K562 (cell line): ENCODE data around the gene NSMCE1. TPM values are rescaled to one million over a fixed set of nuclear protein-coding genes. Genes with fewer than 3 reads are reported as not detected.

Experiments used
- ATAC-seq: fragments of 200-7000 bp; cut with Tn5 transposase; 3 replicates; pipeline ENCODE4 v1.9.1; 2020; ENCODE audit warnings: moderate library complexity
- BruUV-seq: library from RNA; stranded (reverse); fragments of 400-500 nt; replicated peaks from 2 replicates; lab custom pipeline; 2021; lab: Mats Ljungman, UMichigan
- CTCF ChIA-PET: fragments of 300-600 bp; formaldehyde crosslinking; extraction: SDS; loops from one replicate; lab custom pipeline; 2021; ENCODE audit warnings: low intra/inter-chr PET ratio; lab: Yijun Ruan, JAX
- POLR2A ChIA-PET: fragments of 300-600, 350-650 bp; sonication (Branson Sonifier 250); formaldehyde crosslinking; extraction: SDS; loops from one replicate; lab custom pipeline; 2021; ENCODE audit warnings: antibody characterized with exemption, inconsistent platforms; lab: Yijun Ruan, JAX
- DNase-seq, 4 experiments: peaks; one replicate each; pipeline versions ENCODE4 v3.0.0 to v3.0.0-alpha.2; 2011 to 2018; ENCODE audit warnings: low spot score in 3 of 4, mixed read lengths in 3 of 4; ENCODE audit errors: extremely low read depth in 1 of 4
- FAIRE-seq: peaks from 2 replicates; lab custom pipeline; 2011; peaks lifted over from hg19 to GRCh38; lab: Jason Lieb, UNC
- H2AFZ ChIP-seq: 2 replicates; pipeline ENCODE4 v1.6.0; 2011; ENCODE audit warnings: low read depth, low read length, control low read depth, inconsistent platforms
- H3K27ac ChIP-seq: fragments of 200-600 bp; 3 replicates; pipeline ENCODE4 v1.8.0; 2011; ENCODE audit warnings: low read depth, mild to moderate bottlenecking, control low read depth, inconsistent platforms, low read length, moderate library complexity, mixed read lengths; ENCODE audit errors: extremely low read depth
- H3K27me3 ChIP-seq, 2 experiments: fragments of 300-600 bp in 1 of 2; 2 replicates in 1 of 2; 3 replicates in 1 of 2; pipeline versions ENCODE4 v1.6.0 to v1.8.0; 2011; ENCODE audit warnings: inconsistent platforms in 2 of 2, low read length in 2 of 2, mild to moderate bottlenecking in 1 of 2, mixed read lengths in 1 of 2, moderate library complexity in 1 of 2; ENCODE audit not compliant: control insufficient read depth in 2 of 2, insufficient read depth in 2 of 2
- H3K36me3 ChIP-seq: fragments of 300-600 bp; 3 replicates; pipeline ENCODE4 v1.8.0; 2011; ENCODE audit warnings: mild to moderate bottlenecking, low read length, inconsistent platforms; ENCODE audit not compliant: control insufficient read depth, insufficient read depth
- H3K4me1 ChIP-seq, 2 experiments: fragments of 200-600 bp in 1 of 2; replicated peaks in 1 of 2; 2 replicates in 1 of 2; 3 replicates in 1 of 2; pipeline versions ENCODE4 v1.5.1 to v1.8.0; 2011; ENCODE audit warnings: inconsistent platforms in 2 of 2, low read length in 2 of 2, mild to moderate bottlenecking in 1 of 2, mixed read lengths in 1 of 2, moderate library complexity in 1 of 2; ENCODE audit not compliant: control insufficient read depth in 2 of 2, insufficient read depth in 2 of 2
- H3K4me2 ChIP-seq: 2 replicates; pipeline ENCODE4 v1.6.1; 2011; ENCODE audit warnings: low read length, control low read depth, inconsistent platforms, mixed read lengths; ENCODE audit not compliant: insufficient read depth
- H3K4me3 ChIP-seq: fragments of 200-600 bp; sonication (generic), shearing (Covaris generic); 2 replicates; pipeline ENCODE4 v1.5.1; 2016; ENCODE audit warnings: control low read depth, inconsistent platforms
- H3K79me2 ChIP-seq: fragments of 200-600 bp; 3 replicates; pipeline ENCODE4 v1.8.0; 2011; ENCODE audit warnings: low read length, inconsistent platforms; ENCODE audit not compliant: control insufficient read depth, insufficient read depth
- H3K9ac ChIP-seq, 2 experiments: 2 replicates each; pipeline versions ENCODE4 v1.6.0 to v1.6.1; 2011; ENCODE audit warnings: low read depth in 2 of 2, low read length in 2 of 2, control low read depth in 1 of 2, inconsistent platforms in 1 of 2, mild to moderate bottlenecking in 1 of 2, mixed read lengths in 1 of 2; ENCODE audit not compliant: insufficient read depth in 1 of 2
- H3K9me1 ChIP-seq: one replicate; pipeline ENCODE4 v1.6.0; 2011; ENCODE audit warnings: inconsistent platforms, mild to moderate bottlenecking, low read length, moderate library complexity; ENCODE audit not compliant: control insufficient read depth, insufficient read depth
- H3K9me3 ChIP-seq: replicated peaks from 2 replicates; pipeline ENCODE4 v1.5.1; 2011; ENCODE audit warnings: low read depth, low read length, inconsistent platforms; ENCODE audit not compliant: control insufficient read depth, insufficient read depth
- H4K20me1 ChIP-seq: replicated peaks from 2 replicates; pipeline ENCODE4 v1.6.1; 2011; ENCODE audit warnings: low read length, inconsistent platforms, mixed read lengths; ENCODE audit not compliant: control insufficient read depth, insufficient read depth
- ARID2 ChIP-seq: fragments of 450-650 bp; IDR thresholded peaks from 2 replicates; pipeline ENCODE4 v1.6.1; 2017; ENCODE audit warnings: antibody characterized with exemption, mild to moderate bottlenecking
- CCNT2 ChIP-seq: IDR thresholded peaks from 2 replicates; pipeline ENCODE4 v1.6.1; 2011; ENCODE audit warnings: borderline replicate concordance, low read depth, mild to moderate bottlenecking, moderate library complexity, mixed read lengths, low read length; ENCODE audit not compliant: insufficient read length; ENCODE audit errors: extremely low read depth
- CHD2 ChIP-seq: IDR thresholded peaks from 2 replicates; pipeline ENCODE4 v1.6.1; 2011; ENCODE audit warnings: low read depth, low read length
- CREBBP ChIP-seq: IDR thresholded peaks from one replicate; pipeline ENCODE4 v1.6.1; 2012; ENCODE audit warnings: low read depth, mild to moderate bottlenecking, control low read depth, inconsistent platforms, low read length
- ETV5 ChIP-seq: sonication (generic); formaldehyde crosslinking; IDR thresholded peaks from 2 replicates; pipeline ENCODE4 v1.4.0; 2020; ENCODE audit warnings: low read depth, mild to moderate bottlenecking, missing genetic modification reagents
- FOS ChIP-seq: IDR thresholded peaks from 3 replicates; pipeline ENCODE4 v1.6.1; 2011; ENCODE audit not compliant: insufficient read length; ENCODE audit errors: extremely low read depth
- GABPB1 ChIP-seq: sonication (generic); formaldehyde crosslinking; IDR thresholded peaks from 2 replicates; pipeline ENCODE4 v1.8.0; 2022; ENCODE audit warnings: mild to moderate bottlenecking, missing genetic modification reagents
- MYBL2 ChIP-seq, 2 experiments: fragments of 450-650 bp in 1 of 2; sonication (generic) in 1 of 2; formaldehyde crosslinking in 1 of 2; IDR thresholded peaks; 2 replicates each; pipeline versions ENCODE4 v1.6.1 to v1.8.1; 2017 to 2022; ENCODE audit warnings: borderline replicate concordance in 1 of 2, inconsistent platforms in 1 of 2, low read depth in 1 of 2, mild to moderate bottlenecking in 1 of 2, missing genetic modification reagents in 1 of 2, moderate library complexity in 1 of 2
- NBN ChIP-seq: fragments of 450-650 bp; IDR thresholded peaks from 2 replicates; pipeline ENCODE4 v1.6.1; 2016; ENCODE audit warnings: low read depth, mild to moderate bottlenecking
- RCOR1 ChIP-seq, 2 experiments: IDR thresholded peaks; 2 replicates each; pipeline ENCODE4 v1.6.1; 2012; ENCODE audit warnings: low read depth in 2 of 2, low read length in 2 of 2, borderline replicate concordance in 1 of 2, improper control_type of control experiment in 1 of 2
- SAP30 ChIP-seq: fragments of 200-600 bp; sonication (generic); IDR thresholded peaks from 2 replicates; pipeline ENCODE4 v1.6.1; 2012; ENCODE audit warnings: borderline replicate concordance, low read depth, mild to moderate bottlenecking, moderate library complexity, low read length, control low read depth, inconsistent platforms; ENCODE audit not compliant: insufficient read depth, poor library complexity, severe bottlenecking
- SRF ChIP-seq, 2 experiments: fragments of 250-450, 450-650 bp in 1 of 2; sonication (Bioruptor Pico) in 1 of 2; sonication (generic) in 1 of 2; formaldehyde crosslinking; IDR thresholded peaks; 2 replicates each; pipeline versions ENCODE4 v1.5.0 to v1.5.1; 2020 to 2022; ENCODE audit warnings: mild to moderate bottlenecking in 1 of 2, missing genetic modification reagents in 1 of 2
- ZBED1 ChIP-seq: IDR thresholded peaks from 2 replicates; pipeline ENCODE4 v1.6.1; 2014
- ZC3H8 ChIP-seq: fragments of 450-650 bp; IDR thresholded peaks from 2 replicates; pipeline ENCODE4 v1.6.1; 2017
- WGBS: fragments of 100-300 bp; shearing (Covaris generic); methylation state at CpG from one replicate; pipeline ENCODE4 v1.1.6; 2016; ENCODE audit warnings: low coverage, mixed read lengths; ENCODE audit not compliant: insufficient coverage; ENCODE audit errors: missing lambda C conversion rate; 5-methylcytosine and 5-hydroxymethylcytosine counted together
- in situ Hi-C: fragments of 300-500 bp; cut with MboI; formaldehyde crosslinking; loops from 4 replicates; pipeline ENCODE4 v1.15.0; 2018; ENCODE audit warnings: inconsistent platforms, mixed read lengths
- intact Hi-C: fragments of 100-400 bp; cut with micrococcal nuclease; formaldehyde crosslinking; loops from 2 replicates; pipeline ENCODE4 v1.14.2; 2022
- polyA plus RNA-seq, 8 experiments: library from polyadenylated mRNA; depleted of rRNA in 4 of 8; stranded (reverse) in 5 of 8; unstranded in 3 of 8; fragments of >200 nt; fragmentation: Nextera tagmentation in 2 of 8; fragmentation: Illumina TruSeq in 1 of 8; extraction: Ambion mirVana in 2 of 8; extraction: Trizol in 1 of 8; gene quantifications; 2 replicates each; pipeline versions ENCODE4 v1.2.1 to v1.2.3, GENCODE V29; 2011 to 2014; ENCODE audit warnings: inconsistent platforms in 1 of 8, missing spikeins in 1 of 8
- total RNA-seq, 7 experiments: library from RNA; depleted of rRNA in 6 of 7; stranded (reverse); fragments of >200 nt in 6 of 7; fragmentation: Illumina TruSeq in 2 of 7; extraction: Trizol in 2 of 7; gene quantifications; 2 replicates each; pipeline versions ENCODE4 v1.2.1 to v1.2.3, GENCODE V29; 2011 to 2021; ENCODE audit warnings: low replicate concordance in 1 of 7
- TF ChIP-seq, protein P1 (sequence below), 2 experiments: fragments of 250-450 bp in 1 of 2; fragments of 450-650 bp in 1 of 2; sonication (Bioruptor Pico) in 1 of 2; IDR thresholded peaks; 2 replicates each; pipeline versions ENCODE4 v1.6.1 to v1.8.0; 2016 to 2021; ENCODE audit warnings: mild to moderate bottlenecking in 2 of 2, moderate library complexity in 2 of 2, missing compliant biosample characterization in 1 of 2, missing genetic modification characterization in 1 of 2
- TF ChIP-seq, protein P2 (sequence below): fragments of 250-450 bp; sonication (Bioruptor Pico); IDR thresholded peaks from 2 replicates; pipeline ENCODE4 v1.4.0; 2020; ENCODE audit warnings: mild to moderate bottlenecking, moderate library complexity, borderline replicate concordance
- TF ChIP-seq, protein P3 (sequence below): sonication (generic); formaldehyde crosslinking; IDR thresholded peaks from 2 replicates; pipeline ENCODE4 v1.9.0; 2022; ENCODE audit warnings: mild to moderate bottlenecking, missing genetic modification reagents

Gene NSMCE1
- total and polyA plus RNA-seq, 9 of the 15 experiments (the other 6 are each of a cell fraction or from before 2014, with no cell fraction given), result 52.1 to 163 (median 61.5) TPM

DNA sequence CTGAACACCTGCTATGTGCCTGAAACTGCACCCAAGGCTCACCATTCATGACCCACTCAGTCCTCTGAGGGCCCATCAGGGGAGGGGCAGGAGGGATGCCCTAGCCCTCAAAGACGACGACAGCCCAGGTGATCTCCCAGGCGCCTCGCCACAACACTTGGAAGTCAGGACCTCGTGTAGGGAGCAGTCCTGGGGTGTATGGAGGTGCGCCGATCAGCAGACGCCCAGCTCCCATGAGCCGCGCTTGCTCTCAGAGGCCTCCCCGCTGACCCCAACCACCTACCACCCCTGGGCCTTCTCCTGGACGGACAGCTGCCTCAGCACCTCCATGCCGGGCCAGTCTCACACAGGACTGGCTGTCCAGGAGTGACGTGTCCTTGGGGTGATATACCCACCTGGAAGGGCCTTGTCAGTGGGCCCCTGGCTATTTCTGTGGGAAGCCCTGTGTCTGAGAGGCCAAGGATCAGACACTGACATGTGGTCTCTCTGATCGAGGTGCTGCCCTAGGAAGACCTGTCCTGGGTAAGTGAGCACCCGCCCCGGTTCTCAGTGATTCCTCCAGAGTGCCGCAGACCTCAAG is 38.6 kb downstream of the NSMCE1 start:
- ATAC-seq, result no peak
- 81% methylated on average over 11 of the region's 18 CpGs for WGBS
- Histone ChIP-seq H3K79me2 (no peaks in the 10 kb centered on the region), H3K9ac (peak overlapping the region in 1 of 2 experiments; percentile 48; a peak in 1 of 4 replicates), H3K4me2 (no peak overlapping the region), H3K27ac (no peak overlapping the region), H3K4me1 (peaks cover 0 to 33% of the 10 kb centered on the region in 2 experiments; a peak in 3 of 5 replicates), H3K9me3 (no peaks in the 10 kb centered on the region), H3K4me3 (no peak overlapping the region), H2AFZ (no peak overlapping the region), H3K9me1 (no peaks in the 10 kb centered on the region), H3K27me3 (no peaks in the 10 kb centered on the region), H4K20me1 (no peaks in the 10 kb centered on the region)
- BruUV-seq, result no TSS peak
- CTCF ChIA-PET, result interaction anchor here (0.6 kb wide), 1 partner anchor 139 kb away, joined by 3 read pairs; no protein-coding TSS in a partner anchor
- in situ Hi-C loops, result loop anchor here (5.0 kb wide), 1 partner anchor 142 kb away; no protein-coding TSS in a partner anchor
- DNase-seq, result no peak
- POLR2A ChIA-PET, result no interaction called here
- intact Hi-C loops, result loop anchor here (5.0 kb wide), 1 partner anchor 48 kb away; no protein-coding TSS in a partner anchor
- no peak for FAIRE-seq
- TF ChIP-seq FOS (no peak), RCOR1 (IDR thresholded peaks at IDR 0.05; ENCODE audit: borderline replicate concordance in 1 of 2, low read depth in 2 of 2, low read length in 2 of 2) (no peak), SAP30 (no peak), SRF (CRISPR knock-in tag; IDR thresholded peaks at IDR 0.05) (no peak), CHD2 (no peak), CREBBP (no peak), CCNT2 (no peak), ARID2 (no peak), MYBL2 (IDR thresholded peaks at IDR 0.05; ENCODE audit: low read depth) (no peak), MYBL2 (CRISPR knock-in tag; IDR thresholded peaks at IDR 0.05; ENCODE audit: borderline replicate concordance) (no peak), ZC3H8 (no peak), ETV5 (CRISPR knock-in tag) (no peak), ZBED1 (no peak), NBN (no peak), GABPB1 (CRISPR knock-in tag) (no peak)
- TF ChIP-seq, protein P1, sequence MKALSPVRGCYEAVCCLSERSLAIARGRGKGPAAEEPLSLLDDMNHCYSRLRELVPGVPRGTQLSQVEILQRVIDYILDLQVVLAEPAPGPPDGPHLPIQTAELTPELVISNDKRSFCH (CRISPR knock-in tag; IDR thresholded peaks at IDR 0.05), result no peak
- TF ChIP-seq, protein P1 (tag; IDR thresholded peaks at IDR 0.05), result no peak
- TF ChIP-seq, protein P2, sequence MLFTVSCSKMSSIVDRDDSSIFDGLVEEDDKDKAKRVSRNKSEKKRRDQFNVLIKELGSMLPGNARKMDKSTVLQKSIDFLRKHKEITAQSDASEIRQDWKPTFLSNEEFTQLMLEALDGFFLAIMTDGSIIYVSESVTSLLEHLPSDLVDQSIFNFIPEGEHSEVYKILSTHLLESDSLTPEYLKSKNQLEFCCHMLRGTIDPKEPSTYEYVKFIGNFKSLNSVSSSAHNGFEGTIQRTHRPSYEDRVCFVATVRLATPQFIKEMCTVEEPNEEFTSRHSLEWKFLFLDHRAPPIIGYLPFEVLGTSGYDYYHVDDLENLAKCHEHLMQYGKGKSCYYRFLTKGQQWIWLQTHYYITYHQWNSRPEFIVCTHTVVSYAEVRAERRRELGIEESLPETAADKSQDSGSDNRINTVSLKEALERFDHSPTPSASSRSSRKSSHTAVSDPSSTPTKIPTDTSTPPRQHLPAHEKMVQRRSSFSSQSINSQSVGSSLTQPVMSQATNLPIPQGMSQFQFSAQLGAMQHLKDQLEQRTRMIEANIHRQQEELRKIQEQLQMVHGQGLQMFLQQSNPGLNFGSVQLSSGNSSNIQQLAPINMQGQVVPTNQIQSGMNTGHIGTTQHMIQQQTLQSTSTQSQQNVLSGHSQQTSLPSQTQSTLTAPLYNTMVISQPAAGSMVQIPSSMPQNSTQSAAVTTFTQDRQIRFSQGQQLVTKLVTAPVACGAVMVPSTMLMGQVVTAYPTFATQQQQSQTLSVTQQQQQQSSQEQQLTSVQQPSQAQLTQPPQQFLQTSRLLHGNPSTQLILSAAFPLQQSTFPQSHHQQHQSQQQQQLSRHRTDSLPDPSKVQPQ (CRISPR knock-in tag), result no peak
- TF ChIP-seq, protein P3, sequence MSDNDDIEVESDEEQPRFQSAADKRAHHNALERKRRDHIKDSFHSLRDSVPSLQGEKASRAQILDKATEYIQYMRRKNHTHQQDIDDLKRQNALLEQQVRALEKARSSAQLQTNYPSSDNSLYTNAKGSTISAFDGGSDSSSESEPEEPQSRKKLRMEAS (CRISPR knock-in tag), result no peak
- TF ChIP-seq, all 486 proteins: peak for 0
- peaks cover 32% of the 10 kb centered on the region; the same call in 2 of the 3 replicates for H3K36me3 ChIP-seq
